Medulla oblongata (tissue), 1 donor: ENCODE measurements around the gene RBM20.
A peak's percentile ranks its signal among the peaks of the same experiment; 100 is the strongest.

Source experiments
- DNase-seq: peaks from one replicate; pipeline ENCODE4 v3.0.0-alpha.2; 2015; ENCODE audit errors: extremely low spot score

RBM20 gene

DNA sequence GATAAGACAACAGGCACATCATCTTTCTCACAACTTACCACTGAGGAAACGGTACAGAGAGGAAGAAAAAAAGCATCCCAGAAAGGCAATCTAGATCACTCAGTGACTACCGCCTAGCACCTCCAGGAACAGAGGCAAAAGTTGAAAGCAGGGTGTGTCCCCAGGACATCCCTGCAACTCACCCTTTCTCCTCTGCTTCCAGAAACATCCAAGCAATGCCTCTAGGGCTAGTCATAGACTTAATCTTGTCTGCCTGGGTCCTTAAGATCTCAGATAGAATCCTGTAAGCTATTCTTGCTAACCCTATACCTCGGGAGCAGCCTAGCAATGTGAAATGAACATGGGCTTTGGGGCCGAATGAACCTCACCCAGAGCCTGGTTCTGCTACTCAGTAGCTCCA, 208.8 kb downstream of the RBM20 start:
- no peak for DNase-seq

DNA sequence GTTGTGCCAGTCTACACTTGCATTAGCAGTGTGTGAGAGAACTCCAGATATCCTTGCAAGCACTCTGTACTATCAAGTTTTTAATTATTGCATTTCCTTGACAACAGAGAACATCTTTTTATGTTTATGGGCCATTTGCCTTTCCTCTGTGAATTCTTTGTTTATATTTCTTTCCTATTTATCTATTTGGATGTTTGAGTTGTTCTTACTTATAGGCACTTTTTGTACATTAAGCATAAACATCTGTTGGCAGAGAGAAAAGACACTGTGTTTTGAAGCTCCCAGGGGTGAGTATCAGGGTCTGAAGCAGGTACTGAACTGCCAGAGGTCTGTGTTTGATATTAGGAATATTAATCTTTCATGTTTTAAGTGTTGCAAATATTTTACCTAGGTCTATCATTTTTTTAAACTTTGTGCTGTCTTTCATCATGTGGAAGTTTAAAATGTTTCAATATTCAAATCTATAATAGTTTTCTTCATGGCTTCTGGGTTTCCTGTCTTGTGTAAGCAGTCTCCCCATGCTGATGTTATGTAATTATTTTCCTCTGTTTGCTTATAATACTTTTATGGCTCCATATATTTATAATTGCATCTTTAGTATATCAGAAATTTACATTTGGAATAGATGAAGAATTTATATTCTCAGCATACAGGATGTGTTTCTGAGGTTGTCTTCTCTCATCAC, 209.9 kb downstream of the RBM20 start:
- no peak for DNase-seq

DNA sequence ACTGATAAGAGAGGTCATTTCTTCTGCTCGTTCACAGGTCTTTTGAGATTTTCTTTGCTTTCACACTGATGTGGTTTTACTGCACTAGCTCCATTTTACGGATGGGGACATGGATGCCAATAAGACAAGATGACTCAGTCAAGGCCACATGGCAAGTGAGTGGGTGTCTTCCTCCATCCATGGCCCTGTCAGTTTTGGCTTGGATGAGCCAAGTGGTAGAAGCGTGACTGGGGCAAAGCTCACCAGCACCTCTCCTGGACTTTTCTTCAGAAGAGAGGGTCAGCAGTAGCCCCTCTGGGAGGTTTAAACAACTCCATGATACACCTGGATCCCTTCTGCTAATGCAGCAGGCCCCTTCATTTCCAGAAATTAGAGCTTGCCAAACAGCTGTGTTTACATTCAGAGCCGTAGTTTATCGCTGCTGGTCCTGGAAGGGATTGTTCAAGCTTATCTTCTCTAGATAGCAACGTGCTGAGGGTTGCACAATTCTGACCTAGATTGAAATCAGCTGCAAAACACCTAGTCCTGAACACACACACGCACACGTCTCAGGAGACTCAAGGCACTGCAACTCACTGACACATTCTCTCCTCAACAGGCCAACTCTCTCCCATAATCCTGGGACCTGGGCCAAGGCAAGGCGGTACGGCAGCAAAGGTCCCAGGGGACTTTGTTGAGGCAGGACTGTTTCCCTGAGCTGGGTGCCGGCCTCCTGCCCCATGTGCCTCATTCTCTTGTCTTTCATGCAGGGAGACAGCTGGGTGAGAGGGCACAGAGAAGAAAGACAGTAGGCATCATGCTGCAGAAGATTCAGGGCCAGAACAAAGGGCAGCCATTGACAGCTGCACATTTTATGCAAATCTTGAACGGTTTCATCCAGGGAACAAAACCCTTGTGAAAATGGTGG, 213.4 kb downstream of the RBM20 start:
- DNase-seq: peak; percentile 64

DNA sequence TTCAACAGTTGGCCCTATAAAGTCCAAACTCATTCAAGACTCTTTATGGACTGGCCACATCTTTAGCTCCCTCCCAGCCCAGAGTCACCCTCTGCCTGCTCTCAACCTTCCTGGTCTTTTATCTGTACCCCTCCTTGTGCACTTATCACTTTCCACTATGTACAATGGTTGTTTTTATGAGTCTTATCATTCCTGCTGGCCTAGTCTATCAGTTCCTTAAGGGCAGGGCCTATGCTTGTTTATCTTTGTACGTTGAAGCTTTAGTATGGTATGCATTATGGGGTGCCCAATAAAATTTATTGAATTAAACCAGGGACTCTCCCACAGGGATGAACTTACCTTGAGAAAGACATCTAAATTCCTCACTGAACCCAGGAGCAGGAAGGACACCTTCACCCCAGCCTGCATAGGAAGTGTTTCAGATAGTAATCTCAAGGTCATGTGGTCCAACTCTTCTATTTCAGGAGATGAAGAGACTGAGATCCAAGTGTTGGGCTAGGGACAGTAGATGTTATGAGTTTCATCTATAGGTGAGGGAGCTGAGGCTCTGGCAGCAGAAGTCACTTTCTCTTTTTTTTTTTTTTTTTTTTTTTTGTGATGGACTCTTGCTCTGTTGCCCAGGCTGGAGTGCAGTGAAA, 214.3 kb downstream of the RBM20 start:
- DNase-seq: no peak

DNA sequence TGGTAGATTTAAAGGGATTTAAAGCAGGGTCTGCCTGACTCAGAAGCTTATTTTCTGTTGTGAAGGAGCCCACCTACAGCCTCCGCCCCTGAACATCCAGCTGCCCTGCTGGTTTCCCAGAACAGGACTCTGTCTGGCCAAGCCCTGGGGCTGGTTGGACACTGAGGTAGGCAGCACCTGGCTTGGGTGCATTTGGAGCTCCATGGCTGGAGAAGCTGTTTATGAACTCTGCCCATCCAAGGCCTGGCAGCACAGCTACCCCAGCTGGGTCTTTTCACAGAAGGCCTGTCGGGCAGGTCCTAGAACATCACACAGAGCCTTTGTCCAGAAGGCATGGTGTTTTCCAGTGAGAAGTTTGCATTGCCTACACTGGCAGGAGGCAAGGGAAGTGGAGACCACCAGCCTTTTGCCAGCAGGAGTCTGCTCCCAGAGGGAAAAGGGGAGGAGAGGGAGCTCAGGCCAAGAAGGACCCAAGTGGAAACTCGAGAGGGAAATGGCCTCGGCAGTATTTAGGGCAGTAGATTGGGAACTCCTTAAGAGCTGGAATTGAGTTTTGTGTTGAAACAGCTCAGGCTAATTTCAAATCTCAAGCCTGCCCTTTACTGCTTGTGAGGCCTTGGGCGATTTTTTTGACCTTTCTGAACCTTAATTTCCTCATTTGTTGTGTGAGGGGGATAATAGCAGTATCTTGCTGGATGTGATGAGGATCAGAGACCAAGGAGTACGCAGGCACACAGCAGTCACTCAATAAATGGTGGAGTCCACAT, 215.3 kb downstream of the RBM20 start:
- DNase-seq: no peak

DNA sequence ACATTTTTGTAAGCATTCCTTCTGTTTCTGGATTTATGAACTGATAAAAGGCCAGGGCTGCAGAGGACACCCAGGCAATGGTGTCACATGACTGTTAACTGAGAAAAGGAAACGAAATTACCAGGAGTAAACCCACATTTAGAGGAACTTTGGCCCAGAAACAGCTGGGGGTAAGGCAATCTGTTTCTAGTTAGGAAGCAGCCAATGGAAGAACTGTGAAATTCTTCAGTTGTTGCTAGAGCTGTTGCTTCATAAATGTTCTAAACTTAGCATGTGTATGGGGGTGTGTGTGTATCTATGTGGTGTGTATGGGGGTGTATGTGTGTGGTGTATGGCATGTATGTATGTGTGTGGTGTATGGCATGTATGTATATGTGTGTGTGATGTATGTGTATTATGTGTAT, 215.8 kb downstream of the RBM20 start:
- peak; percentile 78 for DNase-seq

DNA sequence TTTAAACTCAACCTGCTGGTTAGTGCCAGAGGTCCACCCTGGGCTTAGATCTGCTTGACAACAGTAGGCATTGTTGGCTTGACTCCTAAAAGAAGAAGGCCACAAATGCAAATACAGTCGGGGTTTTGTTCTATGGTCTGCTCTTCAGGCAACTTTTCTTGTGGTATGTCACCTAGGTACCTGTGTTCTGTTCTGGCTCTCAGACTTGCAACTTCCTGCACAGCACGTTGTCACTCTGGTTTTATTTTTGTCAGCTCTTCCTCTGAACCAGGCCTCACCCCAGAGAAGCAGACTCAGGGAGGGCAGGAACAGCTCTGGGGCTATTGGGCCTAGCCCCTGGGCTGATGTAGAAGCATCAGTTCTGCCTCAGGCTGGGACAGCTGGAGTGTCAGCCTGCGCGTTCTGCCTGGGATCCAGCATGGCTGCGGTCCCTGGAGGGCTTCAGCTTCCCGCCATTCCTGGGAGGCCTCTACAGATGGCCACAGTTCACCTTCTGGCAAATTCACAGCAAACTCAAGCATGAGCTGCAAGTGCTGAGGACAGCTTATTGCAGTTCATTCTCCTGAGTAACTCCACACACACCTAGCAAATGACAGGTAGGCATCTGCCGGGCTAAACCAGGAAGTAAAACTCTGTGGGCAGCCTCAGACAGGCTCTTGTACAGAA, 216.6 kb downstream of the RBM20 start:
- no peak for DNase-seq

DNA sequence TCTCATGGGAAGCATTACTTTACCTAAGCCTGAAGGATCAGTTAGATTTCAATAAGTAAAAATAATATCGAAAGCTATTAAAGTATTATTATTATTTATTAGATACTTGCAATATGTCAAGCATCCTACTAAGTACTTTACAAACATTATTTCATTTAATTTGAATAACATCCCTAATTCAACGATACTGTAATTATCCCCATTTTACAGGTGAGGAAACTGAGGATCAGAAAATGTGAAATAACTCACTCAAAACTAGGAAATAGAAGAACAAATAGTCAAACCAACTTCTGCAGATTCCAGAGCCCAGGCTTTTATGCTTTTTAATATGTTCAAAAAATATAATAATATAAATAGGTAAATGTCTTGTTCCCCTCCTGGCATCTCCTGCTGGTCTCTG, 217.3 kb downstream of the RBM20 start:
- DNase-seq: no peak

DNA sequence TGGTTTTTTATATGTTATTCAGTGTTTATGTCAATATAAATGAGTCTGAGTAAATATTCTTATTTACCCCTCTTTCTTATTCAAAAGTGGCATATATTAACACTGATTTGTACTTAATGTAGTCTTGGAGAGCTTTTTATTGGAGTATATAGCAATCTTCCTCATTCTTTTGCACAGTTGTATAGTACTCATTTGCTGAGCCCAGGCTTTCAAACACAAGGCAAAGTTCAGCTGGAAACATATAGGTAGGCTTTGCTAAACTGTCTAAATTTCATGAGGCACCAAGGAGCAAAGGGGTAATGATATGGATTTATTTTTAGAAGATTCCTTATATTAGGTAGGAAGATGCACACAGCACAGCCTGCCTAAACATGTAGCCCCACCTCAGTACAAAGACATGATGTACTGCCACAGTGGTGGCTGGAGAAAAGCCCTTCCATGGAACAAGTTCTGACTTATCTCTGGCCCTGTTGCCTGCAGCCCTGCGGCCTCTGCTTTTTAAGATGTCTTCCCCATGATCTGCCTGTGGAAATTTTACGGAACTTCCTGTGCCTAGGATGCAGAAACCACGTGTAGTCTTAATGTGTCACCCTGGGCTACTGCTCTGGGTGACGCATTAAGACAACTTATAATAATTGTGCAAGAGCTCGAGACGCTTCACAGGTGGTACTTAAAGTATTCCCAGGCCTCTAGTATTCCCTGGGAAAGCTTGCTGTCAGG, 218.0 kb downstream of the RBM20 start:
- no peak for DNase-seq

DNA sequence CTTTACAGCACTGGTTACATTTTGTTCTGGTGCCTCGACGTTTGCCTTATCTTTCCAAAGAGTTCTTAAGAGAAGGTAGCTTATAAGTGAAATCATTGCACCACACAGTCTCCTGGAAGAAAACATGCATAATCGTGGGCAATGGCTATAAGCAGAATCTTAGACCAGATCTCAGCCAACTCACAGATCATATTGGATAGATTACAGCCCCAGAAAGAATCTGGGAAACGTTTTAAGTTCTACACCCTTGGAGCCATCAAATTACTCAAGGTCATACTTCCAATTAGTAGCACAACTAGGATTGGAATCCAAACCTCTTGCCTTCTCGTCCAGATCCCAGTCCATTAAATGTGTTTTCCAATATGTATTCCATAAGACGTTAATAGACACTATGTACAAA, 218.8 kb downstream of the RBM20 start:
- DNase-seq: no peak

DNA sequence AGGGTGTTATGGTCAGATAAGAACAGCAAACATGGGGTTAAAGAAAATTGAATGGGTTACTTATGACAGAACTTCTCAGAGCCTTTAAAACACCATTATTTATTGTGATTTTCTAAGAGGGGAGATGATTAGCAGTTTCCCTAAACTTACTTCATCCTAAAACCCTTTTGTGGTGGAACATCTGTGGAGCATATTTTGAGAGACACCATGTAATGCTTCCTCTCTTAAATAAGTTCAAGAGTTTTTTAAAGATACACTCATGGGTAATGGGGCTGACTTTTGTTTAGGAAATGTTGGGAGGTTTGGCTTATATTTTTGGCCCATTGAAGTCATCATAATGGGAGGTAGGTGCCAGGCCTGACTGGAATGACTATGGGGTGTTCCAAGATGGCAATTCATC, 219.2 kb downstream of the RBM20 start:
- no peak for DNase-seq

DNA sequence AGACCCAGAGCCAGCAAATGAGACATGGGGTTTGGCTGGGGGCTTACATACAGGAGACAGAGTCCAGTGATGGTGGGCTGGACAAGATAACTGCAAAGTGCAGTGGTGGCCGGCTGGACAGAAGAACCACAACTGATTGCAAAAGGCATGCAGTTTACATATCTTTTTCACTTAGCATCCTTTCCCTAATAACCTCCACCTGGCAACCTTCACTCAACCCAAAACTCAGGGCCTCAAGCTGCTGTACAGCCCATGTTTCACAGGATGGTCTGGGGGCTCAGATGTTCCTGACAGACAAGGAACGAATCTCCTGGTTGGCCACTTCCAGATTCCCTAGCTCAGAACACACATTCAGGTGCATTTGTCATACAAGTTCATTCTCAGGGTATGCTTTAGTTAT, 219.8 kb downstream of the RBM20 start:
- DNase-seq: no peak

DNA sequence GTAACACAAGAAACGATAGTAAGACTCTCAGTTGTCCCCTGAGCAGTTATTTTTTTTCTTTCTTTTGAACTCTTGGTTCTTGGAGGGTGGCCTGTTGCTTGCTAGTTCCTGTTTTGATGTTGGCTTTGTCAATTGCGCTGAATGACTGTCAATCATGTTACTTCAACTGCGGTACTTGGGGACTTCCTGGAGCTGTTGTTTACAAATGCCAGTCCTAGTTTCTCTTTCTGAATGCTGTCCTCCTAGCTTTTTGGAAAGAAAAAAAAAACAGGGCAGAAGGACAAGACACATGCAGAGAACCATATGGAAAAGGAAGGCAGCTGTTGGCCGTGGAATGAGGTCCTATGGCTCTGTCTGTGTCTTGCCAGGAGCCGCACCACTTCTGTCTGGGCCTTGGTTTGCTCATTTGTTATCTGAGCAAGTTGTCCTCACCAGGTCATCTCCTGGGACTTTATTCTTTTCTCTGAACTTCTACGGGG, 220.6 kb downstream of the RBM20 start:
- peak; percentile 77 for DNase-seq

DNA sequence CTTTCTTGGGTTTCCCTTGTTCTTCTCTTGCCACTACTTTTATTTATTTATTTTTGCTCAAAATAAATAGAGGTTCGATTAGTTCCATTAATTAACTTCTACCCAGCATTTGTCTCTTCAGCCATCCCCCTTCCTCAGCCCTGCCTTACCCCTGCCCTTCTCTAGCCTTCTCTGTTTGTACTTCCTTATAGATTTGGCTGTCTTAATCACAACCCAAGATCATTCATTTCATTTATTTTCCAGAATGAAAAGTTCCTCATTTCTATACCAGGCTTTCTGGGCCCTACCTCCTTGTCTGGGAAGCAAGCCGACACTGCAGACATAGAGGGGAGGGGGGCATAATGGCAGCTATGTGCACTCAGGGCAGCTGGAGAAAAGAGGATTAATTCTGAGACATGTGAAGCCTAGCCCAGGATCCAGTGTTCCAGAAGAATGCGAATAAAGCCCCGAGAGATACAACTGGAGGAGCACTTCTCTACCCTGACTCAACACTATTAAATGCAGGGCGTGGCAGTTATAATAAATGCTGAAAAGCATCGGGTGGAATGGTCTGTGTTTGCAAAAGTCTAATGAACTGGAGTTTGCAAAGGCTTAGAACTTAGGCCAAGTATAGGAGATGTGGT, 221.2 kb downstream of the RBM20 start:
- no peak for DNase-seq

DNA sequence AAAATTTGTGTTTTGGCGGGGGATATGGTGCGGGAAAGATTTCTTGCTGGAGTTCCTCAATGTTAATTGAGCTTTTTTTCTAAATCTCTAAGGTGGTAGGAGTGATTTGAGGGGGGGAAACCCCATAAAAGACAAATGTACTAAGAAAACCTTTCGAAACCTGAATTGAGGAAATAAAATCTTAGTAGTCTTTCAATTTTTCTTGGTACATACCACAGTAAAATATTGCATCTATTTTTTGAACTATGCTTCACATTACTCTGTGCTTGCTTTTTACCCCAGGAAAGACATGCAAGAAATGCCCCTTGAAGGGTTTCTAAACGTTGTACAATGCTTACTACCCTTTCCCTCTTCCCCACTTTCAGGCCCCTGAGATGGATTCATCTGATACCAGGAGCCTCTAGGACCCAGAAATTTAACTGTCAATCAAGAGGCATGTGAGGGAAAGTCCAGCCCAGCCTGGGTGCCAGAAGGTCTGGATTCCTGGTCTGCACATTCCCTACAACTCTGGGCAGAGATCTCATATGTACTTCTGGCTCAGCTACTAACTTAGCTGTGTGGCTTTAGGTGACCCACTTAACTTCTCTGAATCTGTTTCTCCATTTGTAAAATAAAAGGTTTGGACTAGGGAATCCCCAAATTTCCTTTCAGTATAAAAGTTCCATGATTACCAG, 221.8 kb downstream of the RBM20 start:
- no peak for DNase-seq

DNA sequence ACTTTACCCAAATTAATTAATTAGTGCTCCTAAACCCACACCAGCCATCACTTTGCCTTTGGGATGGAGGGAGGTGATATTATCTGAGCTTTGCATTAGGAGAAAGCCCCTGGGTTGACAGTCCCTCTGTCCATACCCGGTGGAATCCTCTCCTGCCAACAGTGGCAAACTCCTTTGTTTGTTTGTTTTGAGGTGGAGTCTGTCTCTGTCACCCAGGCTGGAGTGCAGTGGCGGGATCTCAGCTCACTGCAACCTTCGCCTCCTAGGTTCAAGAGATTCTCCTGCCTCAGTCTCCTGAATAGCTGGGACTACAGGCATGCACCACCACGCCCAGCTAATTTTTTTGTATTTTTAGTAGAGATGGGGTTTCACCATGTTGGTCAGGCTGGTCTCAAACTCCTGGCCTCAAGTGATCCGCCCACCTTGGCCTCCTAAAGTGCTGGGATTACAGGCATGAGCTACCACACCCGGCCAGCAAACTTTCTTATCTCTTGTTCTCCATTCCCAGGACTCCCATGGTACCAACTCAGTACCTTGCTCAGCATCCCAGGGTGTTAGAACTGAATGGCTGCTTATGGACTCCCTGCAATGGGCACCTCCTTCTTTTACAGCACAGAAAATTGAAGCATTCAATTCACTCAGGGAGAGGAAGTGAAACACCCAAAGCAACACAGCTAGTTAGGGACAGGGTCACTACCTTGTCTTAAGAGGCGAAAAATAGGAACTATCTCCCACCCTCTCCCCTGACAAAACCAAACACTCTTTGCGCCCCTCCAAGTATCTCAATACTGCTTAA, 223.1 kb downstream of the RBM20 start:
- peak; percentile 50 for DNase-seq

DNA sequence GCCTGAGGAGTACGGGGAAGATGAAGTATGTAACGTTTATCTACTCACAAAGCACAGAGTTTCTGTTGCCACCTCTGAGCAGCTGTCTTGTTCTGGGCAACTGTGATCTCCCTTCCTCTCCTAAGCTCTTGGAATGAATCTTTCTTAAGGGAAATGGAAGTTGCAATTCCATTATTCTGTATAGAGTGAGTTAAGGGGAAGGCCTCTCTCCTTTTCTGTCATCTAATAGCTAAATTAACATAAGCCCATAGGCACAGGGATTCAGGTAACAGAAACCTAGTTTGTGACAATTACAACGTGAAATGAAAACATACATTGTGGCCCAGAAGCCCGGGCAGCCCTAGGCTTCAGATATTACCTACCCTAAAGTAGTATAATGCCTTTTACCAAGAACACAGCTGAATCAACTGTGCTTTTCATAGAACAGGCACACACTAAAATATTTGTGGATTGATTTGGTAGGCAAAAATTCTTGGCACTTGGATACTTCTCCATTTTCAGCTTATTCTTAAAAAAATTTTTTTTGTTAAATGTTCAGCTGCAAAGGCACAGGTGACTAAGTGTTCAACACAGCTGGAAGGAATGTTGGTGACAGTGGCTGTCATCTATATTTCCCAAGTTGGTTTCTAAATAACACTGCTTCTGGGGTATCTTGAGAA, 223.8 kb downstream of the RBM20 start:
- DNase-seq: no peak

DNA sequence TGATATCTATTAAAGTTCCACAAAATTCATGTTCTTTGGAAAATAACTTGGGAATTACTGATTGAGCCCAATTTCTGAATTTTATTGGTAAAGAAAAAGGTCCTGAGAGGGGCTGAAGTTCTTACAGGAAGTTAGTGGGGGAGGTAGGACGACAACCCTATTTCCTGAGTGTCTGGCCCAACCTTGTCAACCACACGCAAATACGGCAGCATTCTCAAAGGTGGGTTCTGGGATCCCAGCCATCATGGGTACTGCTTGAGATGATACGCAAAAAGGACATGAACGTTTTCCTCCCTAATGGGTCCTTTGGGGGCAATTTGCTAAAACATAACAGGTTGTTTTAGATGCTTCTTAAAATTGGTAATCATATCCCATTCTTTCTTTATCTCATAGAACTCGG, 224.8 kb downstream of the RBM20 start:
- no peak for DNase-seq
